NT2/D1 (cell line): ENCODE data around the gene TTLL5.

Experiments
- YY1 ChIP-seq: IDR thresholded peaks from 2 replicates; pipeline ENCODE4 v1.6.1; 2011; ENCODE audit not compliant: insufficient read length, insufficient read depth
- ZNF274 ChIP-seq: IDR thresholded peaks from 2 replicates; pipeline ENCODE4 v1.6.1; 2011; ENCODE audit warnings: mild to moderate bottlenecking, low read depth, low read length

DNA sequence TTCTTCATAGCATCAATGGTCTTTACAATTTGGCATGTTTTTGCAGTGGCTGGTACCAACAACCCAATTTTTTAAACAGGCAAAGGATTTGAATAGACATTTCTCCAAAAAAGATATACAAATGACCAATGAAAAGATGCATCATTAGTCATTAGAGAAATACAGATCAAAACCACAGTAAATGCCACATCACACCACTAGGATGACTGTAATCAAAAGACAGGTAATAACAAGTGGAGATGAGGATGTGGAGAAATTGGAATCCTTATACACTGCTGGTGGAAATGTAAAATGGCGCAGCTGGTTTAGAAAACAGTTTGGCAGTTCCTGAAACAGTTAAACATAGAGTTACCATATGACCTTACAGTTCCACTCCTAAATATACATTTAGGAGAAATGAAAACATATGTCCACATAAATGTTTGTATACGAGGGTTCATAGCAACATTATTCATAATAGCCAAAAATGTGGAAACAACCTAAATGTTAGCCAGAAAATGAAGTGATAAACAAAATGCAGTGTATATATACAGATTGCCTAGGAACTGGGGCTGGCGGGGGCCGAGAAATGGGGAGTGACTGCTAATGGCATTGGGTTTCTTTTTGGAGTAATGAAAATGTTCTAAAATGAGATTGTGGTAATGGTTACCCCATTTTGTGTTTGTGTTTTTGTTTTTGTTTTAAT is 265.5 kb downstream of the TTLL5 start:
- TF ChIP-seq ZNF274 (no peak), YY1 (no peak)
